SHP77 treated with DMSO at 0.1 percent for 48 hours (cell line): Measurements from ENCODE around the gene NHERF2.

Experiments
- DNase-seq: peaks from one replicate; lab custom pipeline; 2025; lab: John Stamatoyannopoulos, UW

NHERF2 gene

DNA sequence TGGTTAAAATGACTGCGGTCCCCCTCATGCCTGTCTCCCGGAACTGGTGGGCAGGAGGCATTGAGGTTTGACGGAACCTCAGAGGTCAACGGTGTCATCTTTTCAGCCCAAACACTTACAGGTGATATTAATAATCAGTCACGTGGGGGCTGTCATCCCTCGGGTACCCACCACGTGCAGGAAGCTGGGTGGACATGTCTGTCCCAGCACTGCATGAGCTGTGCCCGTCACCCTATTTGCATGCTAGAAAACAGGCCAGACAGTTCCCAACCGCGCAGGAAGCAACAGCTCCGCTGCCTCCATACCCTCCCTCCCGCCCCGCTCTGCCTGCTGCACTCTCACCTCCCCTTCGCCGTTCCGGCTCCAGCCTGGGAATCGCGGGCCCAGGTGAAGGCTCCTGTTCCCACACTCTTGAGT lies 35.6 kb upstream of the NHERF2 start:
- no peak for DNase-seq

DNA sequence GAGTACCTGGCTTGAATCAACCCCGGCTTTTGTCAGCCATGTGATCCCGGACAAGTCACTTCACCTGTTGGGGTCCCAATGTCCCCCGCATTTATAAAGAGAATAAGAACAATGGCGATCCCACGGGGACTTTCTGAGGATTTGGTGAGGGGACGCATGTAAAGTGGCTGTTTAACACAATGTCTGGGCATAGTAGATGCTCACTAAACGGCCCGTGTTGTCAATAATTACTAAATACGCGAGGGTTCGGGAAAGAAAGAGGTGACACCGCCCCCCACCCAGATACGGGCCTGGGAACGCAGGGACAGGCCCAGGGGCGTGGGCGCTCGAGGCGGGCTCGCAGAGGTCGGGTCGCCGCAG lies 35.1 kb upstream of the NHERF2 start:
- no peak for DNase-seq

DNA sequence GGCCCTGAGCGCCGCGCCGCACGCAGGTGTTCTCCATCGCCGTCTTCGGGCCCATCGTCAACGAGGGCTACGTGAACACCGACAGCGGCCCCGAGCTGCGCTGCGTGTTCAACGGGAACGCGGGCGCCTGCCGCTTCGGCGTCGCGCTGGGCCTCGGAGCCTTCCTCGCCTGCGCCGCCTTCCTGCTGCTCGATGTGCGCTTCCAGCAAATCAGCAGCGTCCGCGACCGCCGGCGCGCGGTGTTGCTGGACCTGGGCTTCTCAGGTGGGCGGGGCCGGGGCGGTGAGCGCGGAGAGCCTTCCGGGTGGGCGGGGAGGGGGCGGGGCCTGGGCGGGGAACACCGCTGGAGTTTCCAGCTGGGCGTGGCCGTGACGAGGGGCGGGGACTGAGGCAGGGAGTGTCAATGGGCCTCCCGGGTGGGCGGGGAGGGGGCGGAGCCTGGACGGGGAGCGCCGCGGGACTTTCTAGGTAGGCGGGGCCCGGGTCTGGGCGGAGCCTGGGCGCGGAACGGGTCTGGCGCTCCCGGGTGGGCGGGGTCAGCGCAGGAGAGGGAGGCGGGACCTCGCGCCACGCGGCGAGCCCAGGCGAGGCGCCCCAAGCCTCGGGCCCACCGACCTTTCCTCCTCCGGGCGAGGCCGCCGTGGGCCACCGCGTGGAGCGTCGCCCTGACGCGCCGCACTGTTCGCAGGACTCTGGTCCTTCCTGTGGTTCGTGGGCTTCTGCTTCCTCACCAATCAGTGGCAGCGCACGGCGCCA lies 34.6 kb upstream of the NHERF2 start:
- no peak for DNase-seq

GRCh38 chr16:1992704-1993317 lies 33.9 kb upstream of the NHERF2 start:
- DNase-seq = no peak

- DNase-seq = no peak
Measured at GRCh38 chr16:1993731-1994131, 33.0 kb upstream of the NHERF2 start.

- no peak for DNase-seq
Measured at GRCh38 chr16:1997494-1998359, 29.0 kb upstream of the NHERF2 start.

GRCh38 chr16:1998360-1998835 lies 28.3 kb upstream of the NHERF2 start:
- DNase-seq = no peak

DNA sequence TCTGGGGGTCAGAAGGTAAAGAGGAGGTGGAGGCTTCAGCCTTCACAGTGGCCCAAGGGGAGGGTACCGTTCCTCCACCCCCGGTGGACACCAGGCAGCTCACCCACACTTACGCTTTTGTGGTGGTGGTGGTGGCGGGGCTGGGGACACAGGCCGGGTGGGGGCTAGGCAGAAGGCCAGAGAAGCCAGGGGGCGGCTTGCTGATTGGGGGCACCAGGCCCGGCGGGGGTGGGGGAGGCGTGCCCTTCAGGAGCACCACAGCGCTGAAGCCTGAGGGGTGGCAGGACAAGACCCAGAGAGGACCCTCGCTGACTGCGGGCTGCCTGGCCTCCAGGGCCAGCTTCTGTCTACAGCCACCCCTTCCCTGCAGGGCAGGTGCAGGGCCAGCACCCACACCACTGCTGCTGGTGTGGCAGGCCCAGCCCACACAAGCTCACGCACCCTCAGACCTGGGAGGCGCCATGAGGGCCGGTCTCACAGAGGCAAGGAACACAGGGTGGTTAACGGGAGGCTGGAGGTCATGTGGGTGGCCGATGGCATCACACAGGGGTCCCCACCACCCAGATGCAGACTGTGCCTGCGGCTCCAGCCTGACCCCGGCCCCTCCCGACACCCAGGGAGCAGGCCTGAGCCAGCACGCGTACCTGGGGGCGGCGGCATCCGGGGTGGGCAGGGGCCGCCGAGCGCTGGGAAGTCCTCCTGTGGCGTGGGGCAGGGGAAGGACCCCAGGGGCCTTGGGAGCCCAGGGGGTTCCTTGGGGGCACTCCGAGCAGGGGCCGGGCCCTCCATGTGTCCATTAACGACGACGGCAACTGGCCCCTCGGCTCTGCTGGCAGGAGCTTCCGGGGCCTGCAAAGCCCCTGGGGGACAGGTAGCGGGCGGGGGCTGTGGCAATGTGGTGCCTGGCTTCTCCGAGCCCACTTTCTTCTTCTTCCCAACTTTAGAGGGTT lies 27.6 kb upstream of the NHERF2 start:
- no peak for DNase-seq

DNA sequence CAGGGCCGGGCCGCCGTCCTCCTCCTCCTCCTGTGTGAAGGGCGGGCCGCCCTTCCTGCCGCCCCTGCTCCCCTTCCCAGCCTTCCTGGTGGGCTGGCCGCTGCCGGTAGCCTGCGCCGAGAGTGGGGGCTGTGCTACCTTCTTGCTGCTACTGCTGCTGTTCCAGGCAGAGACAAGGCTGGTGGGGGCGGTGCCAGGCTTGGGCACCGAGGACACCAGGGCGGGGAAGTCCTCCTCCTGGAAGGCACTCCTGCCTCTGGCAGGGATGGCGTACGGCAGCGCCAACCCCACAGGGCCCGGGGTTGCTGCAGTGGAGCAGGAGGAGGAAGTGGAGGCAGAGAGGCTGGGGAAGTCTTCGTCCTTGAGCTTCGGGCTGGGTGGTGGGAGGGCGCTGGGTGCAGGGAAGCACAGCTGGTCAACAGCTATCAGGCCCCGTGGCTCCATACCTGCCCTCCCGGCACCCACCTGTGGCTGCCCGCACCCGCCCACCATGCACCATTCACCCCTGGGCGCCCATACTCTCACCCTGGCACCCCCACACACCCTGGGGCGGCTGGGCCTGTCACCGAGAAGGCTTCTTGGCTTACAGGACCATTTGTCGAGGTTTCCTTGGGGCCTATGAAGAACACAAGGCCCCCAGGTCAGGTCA lies 26.7 kb upstream of the NHERF2 start:
- no peak for DNase-seq

DNA sequence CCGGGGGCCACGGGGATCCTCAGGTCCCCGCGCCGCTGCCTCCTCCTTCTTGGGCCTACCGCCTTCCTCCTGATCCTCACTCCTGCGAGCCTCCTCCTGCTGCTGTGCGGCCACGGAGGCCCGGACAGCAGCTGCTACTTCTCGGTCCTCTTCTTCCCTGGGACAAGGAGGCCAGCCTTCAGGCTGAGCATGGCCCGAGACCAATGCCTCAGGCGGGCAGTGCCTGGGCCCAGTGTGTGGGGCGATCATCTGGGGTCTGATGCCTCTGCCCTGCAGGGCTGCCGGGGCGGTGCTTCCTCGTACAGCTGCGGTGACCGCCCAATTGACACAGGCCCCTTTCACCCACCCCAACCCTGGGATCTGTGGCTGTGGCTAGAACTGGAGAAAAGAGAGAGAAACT lies 25.7 kb upstream of the NHERF2 start:
- DNase-seq = no peak

- DNase-seq = no peak
Measured at GRCh38 chr16:2001456-2002355, 25.0 kb upstream of the NHERF2 start.

DNA sequence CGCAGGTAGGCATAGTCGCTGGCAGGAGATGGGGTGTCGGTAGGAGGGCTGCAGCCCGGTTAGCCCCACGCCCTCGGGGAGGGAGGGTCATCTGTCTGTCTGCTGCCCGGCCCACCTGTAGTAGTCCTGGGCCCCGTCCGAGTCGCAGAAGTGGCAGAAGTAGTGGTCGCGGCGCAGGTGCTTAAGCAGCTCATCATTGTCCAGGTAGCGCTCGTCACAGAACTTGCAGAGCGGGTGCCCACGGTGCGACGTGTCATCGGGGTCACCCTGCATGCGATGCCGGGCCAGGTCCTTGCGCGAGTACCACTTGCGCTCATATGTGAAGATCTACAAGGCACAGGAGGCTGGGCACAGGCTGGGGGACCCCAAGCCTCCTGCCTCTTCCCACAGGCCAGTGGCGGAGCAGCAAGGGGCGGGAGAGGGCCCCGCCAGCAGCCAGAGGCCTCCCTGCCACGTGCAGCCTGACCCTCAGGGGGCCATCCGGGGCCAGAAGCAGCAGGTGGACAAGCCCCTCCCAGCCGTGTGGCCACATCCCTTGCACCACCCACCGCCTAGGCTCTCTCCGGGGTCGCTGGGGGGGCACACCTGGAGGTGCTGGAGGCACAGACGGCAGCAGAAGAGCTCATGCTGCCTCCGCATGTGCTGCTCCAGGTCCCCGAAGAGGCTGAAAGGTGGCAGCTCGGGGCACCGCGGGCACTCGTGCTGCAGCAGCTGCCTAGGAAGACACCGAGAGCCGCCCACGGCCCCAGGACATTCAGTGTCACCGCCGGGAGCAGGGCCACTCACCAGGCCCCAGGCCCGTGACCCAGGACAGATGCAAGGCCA lies 24.1 kb upstream of the NHERF2 start:
- DNase-seq = no peak

DNA sequence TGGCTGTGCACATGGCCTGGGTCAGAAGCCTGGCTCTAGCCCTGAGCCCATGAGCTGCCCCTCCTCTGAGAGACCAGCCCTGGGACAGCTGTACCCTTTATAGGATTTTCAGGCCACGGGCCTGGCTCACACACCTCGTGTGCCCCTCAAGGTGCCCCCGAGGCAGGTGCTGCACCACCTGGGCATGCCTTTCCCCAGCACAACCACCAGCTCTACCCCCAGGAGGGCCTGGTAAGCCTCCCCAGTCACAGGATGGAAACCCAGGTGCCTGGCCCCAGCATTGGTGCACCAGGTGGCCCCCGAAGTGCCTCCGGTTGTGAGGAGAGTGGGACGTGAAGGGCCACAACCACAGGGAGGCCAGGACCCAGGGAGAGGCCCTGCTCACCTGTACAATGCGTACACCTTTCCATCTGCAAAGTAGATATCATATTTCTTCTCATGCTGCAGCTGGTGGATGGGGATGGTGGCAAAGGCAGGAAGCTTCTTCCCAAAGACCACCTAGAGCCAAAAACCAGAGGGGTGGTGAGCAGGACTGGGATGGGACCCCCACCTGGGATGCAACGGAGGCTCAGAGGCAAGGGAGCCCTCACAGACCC lies 23.4 kb upstream of the NHERF2 start:
- no peak for DNase-seq

DNA sequence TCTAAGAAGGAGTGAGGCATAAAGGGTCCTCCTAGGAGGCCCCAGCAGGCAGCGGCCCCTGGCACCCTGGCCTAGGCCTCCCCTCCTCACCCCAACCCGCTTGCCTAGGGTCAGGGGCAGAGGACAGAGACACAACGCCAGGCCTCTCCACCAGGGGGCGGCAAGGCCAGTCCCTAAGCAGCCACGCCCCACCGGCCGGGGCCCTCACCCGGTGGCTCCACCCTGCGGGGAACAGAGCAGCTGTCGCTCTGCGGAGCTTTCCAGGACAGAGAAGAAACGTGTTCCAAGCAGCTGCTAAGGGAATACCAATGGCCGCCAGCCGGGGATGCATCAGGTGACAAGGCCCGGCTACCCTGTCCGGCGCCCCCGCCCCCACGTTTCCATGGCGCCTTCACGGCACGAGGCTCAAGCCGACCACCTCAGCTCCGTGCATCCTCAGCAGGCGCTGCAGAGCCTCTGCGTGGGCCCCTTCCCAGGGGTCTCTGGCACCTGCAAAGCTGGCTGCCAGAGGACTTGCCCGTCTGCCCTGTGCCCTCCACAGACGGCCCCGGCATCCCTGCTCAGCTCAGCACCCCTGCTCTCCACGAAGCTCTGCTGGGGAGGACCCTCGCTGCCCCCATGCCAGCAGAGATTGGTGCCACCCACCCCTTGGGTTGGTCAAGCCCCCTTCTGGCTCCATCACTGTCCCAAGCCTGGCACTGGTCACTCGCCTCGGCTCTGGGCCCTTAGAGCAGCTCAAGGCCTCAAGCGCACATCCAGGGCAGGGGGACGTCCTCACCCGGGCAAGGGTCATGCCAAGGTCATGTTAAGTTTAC lies 22.7 kb upstream of the NHERF2 start:
- DNase-seq = peak; percentile 81

DNA sequence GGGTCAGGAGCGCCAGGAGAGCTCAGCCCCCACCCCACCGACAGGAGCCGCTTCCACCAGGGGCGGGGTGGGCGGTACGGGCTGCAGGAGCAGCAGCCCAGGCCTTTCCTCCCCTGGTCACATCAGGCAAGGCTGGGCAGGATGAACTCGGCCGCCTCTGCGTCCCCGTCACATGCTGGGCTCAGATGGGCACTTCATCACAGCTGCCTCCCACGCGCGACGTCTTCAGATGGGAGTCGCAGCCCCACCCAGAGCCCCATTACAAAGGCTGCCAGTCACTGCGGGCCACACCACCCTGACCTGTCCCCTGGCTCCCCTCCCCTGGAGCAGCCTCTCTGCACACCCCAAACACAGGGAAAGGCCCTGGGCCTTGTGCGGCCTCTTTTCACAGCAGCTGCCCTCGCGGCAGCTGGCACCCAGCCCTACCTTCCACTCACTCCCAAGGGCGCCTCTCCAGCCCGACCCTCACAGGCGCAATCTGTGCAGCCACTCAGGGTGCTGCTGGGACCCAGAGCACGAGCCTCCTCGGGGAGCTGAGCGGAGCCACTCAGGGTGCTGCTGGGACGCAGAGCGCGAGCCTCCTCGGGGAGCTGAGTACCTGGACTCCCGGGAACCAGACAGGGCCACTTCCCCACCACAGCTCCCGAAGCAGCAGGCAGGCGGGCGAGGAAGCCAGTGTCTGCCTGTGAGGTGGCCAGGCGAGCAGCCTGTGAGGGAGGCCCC lies 21.7 kb upstream of the NHERF2 start:
- no peak for DNase-seq

DNA sequence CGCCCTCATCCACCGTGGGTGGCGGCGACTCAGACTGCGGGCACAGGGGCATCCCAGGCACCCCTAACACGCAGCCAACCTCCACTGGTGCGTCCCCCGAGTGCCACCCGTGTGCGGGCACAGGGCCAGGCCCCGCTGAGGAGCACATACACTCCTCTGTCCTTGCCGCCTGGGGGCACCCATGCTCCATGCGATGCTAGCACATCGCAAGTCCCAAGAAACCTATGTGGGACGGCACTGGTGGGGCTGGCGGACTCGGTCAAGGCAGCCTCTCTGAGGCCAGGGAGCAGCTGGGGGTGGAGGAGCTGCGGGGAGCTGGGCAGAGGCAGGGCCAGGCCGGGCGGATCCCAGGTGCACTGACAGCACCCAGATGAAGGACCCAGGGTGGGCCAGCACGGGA lies 21.1 kb upstream of the NHERF2 start:
- DNase-seq = no peak

DNA sequence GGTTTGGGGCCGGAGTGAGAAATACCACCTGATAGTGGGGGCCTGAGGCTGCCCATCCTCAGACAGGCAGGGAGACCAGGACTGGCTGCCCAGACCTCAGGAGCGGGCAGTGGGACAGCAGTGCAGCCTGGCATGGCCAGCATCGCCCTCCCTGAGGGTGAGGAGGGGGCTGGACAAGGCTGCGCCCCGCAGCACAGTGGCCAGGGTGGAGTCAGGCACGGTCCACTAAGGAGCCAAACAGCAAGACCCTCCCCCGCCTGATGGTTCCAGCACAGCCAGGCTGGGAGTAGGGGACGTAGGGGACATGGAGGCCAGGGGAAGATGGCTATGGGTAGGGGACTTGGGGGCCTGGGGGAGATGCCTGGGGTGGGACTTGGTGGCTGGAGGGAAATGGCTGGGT lies 20.4 kb upstream of the NHERF2 start:
- no peak for DNase-seq
